Stimulated activated naive CD4-positive, alpha-beta T cell (primary cell): ENCODE measurements around the gene SH2D3C.

ENCODE experiments used
- DNase-seq, 6 experiments: peaks; one replicate each; lab custom pipeline; 2025; lab: John Stamatoyannopoulos, UW

The SH2D3C gene

GRCh38 chr9:127698985-127699670 is 79.3 kb downstream of the SH2D3C start:
- DNase-seq, result peak; percentile 56 to 81 (median 74)

GRCh38 chr9:127698386-127698785 is 80.1 kb downstream of the SH2D3C start:
- DNase-seq, result no peak

DNA sequence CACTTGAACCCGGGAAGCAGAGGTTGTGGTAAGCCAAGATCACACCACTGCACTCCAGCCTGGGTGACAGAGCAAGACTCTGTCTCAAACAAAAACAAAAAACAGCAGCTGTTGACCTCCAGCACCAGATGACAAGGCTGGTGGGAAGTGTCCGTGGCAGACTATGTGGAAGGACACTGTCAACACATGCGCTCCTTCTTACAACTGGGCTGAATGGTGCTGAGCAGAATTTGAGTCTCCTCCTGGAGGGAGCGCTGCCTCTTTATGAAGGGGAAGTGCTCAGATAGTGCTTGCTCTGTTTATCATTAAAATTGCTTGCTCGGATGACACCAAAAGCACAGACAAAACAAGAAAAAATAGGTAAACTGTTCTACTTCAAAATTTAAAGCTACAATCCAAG is 80.9 kb downstream of the SH2D3C start:
- no peak for DNase-seq

- no peak for DNase-seq
These were observed 83.4 kb downstream of the SH2D3C start for GRCh38 chr9:127694890-127695720.

GRCh38 chr9:127693697-127694096 is 84.8 kb downstream of the SH2D3C start:
- no peak for DNase-seq

GRCh38 chr9:127693143-127693542 is 85.3 kb downstream of the SH2D3C start:
- DNase-seq, result no peak

DNA sequence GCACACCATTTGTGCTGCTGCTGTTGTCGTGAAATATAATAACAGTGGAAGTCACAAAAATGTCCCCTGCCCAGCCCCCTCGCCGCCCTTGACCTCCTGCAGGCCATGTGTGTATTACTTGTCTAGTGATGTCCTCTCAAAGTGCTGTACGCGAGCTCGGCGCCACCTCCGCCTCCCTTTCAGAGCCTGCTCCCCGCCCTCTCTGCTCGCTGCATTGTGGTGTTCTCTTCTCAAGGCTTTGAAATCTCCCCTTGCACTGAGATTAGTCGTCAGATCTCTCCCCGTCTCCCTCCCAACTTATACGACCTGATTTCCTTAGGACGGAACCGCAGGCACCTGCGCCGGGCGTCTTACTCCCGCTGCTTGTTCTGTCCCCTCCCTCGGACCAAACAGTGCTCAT is 86.4 kb downstream of the SH2D3C start:
- DNase-seq, result no peak

DNA sequence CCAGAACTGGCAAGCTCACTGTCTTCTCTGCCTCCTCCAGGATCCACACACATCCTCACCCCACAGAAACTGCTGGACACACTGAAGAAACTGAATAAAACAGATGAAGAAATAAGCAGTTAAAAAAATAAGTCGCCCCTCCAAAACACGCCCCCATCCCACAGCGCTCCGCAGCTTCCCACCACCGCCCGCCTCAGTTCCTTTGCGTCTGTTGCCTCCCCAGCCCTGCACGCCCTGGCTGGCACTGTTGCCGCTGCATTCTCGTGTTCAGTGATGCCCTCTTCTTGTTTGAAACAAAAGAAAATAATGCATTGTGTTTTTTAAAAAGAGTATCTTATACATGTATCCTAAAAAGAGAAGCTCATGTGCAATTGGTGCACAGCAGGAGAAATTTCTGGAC is 87.7 kb downstream of the SH2D3C start:
- no peak for DNase-seq

DNA sequence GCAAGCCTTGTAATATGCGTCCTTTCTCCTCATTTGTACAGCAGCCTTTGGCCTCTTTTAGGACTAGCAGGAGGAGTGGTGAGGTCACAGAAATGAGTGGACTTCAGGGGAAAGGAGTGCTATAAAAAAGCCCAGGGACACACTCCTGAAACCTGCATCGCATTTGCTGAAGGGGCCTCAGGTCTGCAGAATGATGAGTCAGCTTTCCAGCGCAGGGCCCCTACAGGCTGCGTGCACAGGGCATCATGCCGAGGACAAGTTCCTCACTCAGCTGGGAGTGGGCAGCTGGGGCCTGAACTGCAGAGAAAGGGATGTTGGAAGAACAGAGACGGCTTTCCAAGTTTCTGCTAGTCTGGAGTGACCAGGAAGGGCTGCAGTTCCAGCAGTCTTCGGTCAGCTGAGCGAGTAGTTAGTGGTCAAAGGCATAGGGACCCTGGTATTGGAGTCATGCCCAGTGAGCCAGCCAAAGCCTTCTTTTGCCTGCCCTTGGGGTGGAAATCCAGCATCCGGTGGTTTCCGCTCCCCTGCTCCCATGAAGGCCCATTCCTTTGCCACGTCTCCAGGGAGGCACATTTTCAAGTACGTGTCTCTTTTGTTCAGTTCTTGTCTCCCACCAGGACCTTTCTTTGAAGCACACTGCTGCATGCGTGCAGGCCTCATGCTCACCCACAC is 89.0 kb downstream of the SH2D3C start:
- no peak for DNase-seq
